ENCODE data around the gene SGPP2. TPM values are rescaled to one million over a fixed set of nuclear protein-coding genes. Genes with fewer than 3 reads are reported as not detected.

Gene SGPP2
- polyA plus RNA-seq, 1 donor (not counting 4 experiments of a cell fraction or from before 2014, with no cell fraction given) = 2.6 TPM

GRCh38 chr2:222413295-222413911, 10.9 kb upstream of the SGPP2 start:
- Histone ChIP-seq H3K4me3 (ENCODE audit: control insufficient read depth in 2 of 3, extremely low read depth in 1 of 3, insufficient read depth in 2 of 3, low read depth in 1 of 3, low read length in 3 of 3) (no peak overlapping the region), H3K27me3 (ENCODE audit: control insufficient read depth, extremely low read depth, insufficient read depth, low read length) (no peaks in the 10 kb centered on the region), H3K4me1 (ENCODE audit: control insufficient read depth, extremely low read depth, insufficient read depth, low read length) (no peaks in the 10 kb centered on the region), H3K27ac (ENCODE audit: control insufficient read depth, insufficient read depth, low read length) (no peak overlapping the region), H2AFZ (ENCODE audit: control insufficient read depth, low read length) (no peak overlapping the region), H3K36me3 (ENCODE audit: control insufficient read depth in 2 of 2, extremely low read depth in 1 of 2, insufficient read depth in 2 of 2, low read length in 2 of 2) (no peaks in the 10 kb centered on the region), H3K4me2 (ENCODE audit: control insufficient read depth, extremely low read depth, insufficient read depth, low read depth, low read length) (no peak overlapping the region), H3K9me1 (ENCODE audit: control insufficient read depth, extremely low read depth, insufficient read depth, low read length) (no peaks in the 10 kb centered on the region), H3K9ac (ENCODE audit: control insufficient read depth, extremely low read depth, insufficient read depth, low read length) (no peak overlapping the region), H3K9me3 (ENCODE audit: control insufficient read depth, low read depth, low read length) (no peaks in the 10 kb centered on the region), H3K79me2 (ENCODE audit: control insufficient read depth, insufficient read depth, low read length) (no peaks in the 10 kb centered on the region), H4K20me1 (ENCODE audit: control insufficient read depth, extremely low read depth, insufficient read depth, low read length) (no peaks in the 10 kb centered on the region)
- DNase-seq (ENCODE audit: low read depth, low spot score) (no peak), FAIRE-seq (no peak)
- dilution Hi-C loops (cut with MboI; ENCODE audit: extremely low pct_ligation_motif_present, low sequenced_read_pairs) = no loop called here
- TF ChIP-seq CTCF (optimal IDR thresholded peaks at IDR 0.05 in 1 of 3, IDR thresholded peaks at IDR 0.05 in 1 of 3, conservative IDR thresholded peaks at IDR 0.05 in 1 of 3; ENCODE audit: extremely low read depth in 1 of 3, insufficient read depth in 2 of 3, low read length in 3 of 3) (no peak), EZH2 (IDR thresholded peaks at IDR 0.05; ENCODE audit: low read length) (no peak)

DNA sequence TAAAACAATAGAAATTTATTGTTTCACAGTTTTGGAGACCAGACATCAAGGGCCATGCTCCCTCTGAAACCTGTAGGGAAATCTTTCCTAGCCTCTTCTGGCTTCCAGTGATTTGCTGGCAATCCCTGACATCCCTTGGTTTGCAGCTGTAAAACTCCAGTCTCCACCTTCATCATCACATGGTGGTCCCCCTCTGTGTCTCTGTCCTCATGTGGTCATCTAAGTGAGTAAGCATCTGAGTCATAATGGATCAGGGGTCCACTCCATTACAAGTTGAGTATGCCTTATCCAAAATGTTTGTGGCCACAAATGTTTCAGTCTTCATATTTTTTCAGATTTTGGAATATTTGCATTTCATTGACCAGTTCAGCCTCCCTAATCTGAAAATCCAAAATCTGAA, 5.6 kb upstream of the SGPP2 start:
- Histone ChIP-seq H3K4me2 (ENCODE audit: control insufficient read depth, extremely low read depth, insufficient read depth, low read depth, low read length) (no peak overlapping the region), H2AFZ (ENCODE audit: control insufficient read depth, low read length) (no peak overlapping the region), H3K4me1 (ENCODE audit: control insufficient read depth, extremely low read depth, insufficient read depth, low read length) (no peaks in the 10 kb centered on the region), H3K27me3 (ENCODE audit: control insufficient read depth, extremely low read depth, insufficient read depth, low read length) (peaks cover 5% of the 10 kb centered on the region), H3K36me3 (ENCODE audit: control insufficient read depth in 2 of 2, extremely low read depth in 1 of 2, insufficient read depth in 2 of 2, low read length in 2 of 2) (no peaks in the 10 kb centered on the region), H3K9ac (ENCODE audit: control insufficient read depth, extremely low read depth, insufficient read depth, low read length) (no peak overlapping the region), H3K9me3 (ENCODE audit: control insufficient read depth, low read depth, low read length) (no peaks in the 10 kb centered on the region), H3K9me1 (ENCODE audit: control insufficient read depth, extremely low read depth, insufficient read depth, low read length) (no peaks in the 10 kb centered on the region), H3K79me2 (ENCODE audit: control insufficient read depth, insufficient read depth, low read length) (no peaks in the 10 kb centered on the region), H3K4me3 (ENCODE audit: control insufficient read depth in 2 of 3, extremely low read depth in 1 of 3, insufficient read depth in 2 of 3, low read depth in 1 of 3, low read length in 3 of 3) (no peak overlapping the region), H3K27ac (ENCODE audit: control insufficient read depth, insufficient read depth, low read length) (no peak overlapping the region), H4K20me1 (ENCODE audit: control insufficient read depth, extremely low read depth, insufficient read depth, low read length) (no peaks in the 10 kb centered on the region)
- DNase-seq (ENCODE audit: low read depth, low spot score) (no peak), FAIRE-seq (no peak)
- dilution Hi-C loops (cut with MboI; ENCODE audit: extremely low pct_ligation_motif_present, low sequenced_read_pairs) = no loop called here
- TF ChIP-seq CTCF (optimal IDR thresholded peaks at IDR 0.05 in 1 of 3, IDR thresholded peaks at IDR 0.05 in 1 of 3, conservative IDR thresholded peaks at IDR 0.05 in 1 of 3; ENCODE audit: extremely low read depth in 1 of 3, insufficient read depth in 2 of 3, low read length in 3 of 3) (no peak), EZH2 (IDR thresholded peaks at IDR 0.05; ENCODE audit: low read length) (no peak)
